Activated CD4-positive, alpha-beta T cell treated with anti-CD3 and anti-CD28 coated beads, Interleukin-2, Interleukin-6, amounts not matched to agents 100 ng/mL and 50 ng/mL, durations not matched to agents 16 hours and 8 hours (primary cell): ENCODE results near the gene SPDYE18.
"Not testable (repeated sequence)": the region's sequence is repeated elsewhere in the genome, so short reads cannot be mapped to it uniquely, and the experiment has no call there.

ENCODE experiments used
- DNase-seq: peaks from one replicate; pipeline ENCODE4 v3.0.0-alpha.2; 2020

SPDYE18 gene, protein sequence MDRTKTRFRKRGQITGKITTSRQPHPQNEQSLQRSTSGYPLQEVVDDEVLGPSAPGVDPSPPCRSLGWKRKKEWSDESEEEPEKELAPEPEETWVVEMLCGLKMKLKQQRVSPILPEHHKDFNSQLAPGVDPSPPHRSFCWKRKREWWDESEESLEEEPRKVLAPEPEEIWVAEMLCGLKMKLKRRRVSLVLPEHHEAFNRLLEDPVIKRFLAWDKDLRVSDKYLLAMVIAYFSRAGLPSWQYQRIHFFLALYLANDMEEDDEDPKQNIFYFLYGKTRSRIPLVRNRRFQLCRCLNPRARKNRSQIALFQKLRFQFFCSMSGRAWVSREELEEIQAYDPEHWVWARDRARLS

DNA sequence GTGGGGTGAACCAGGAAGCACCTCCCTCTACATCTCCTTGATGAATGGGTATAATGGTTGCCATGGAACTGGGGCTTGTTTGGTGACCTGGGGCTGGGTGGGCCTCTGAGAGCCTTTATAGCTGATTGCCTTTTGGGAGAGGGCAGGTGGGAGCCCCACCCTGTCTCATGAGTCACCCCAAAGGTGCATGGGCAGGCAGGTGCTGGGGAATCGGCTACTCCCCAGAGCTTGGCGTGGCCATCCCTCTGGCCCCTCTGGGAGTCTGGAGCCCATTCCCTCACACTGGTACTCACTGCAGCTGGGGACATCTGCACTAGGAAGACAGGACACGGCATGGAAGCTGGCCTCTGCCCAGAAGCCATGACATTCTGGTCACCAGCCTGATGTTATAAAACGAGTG, at the start of gene SPDYE18:
TSS of gene SPDYE18 (minus strand) at position 2 of the 400 bp plus-strand sequence. CDS start 2,046 bp downstream, outside the sequence.
- not testable (repeated sequence) for DNase-seq

- DNase-seq: not testable (repeated sequence)
Observed at GRCh38 chr7:77108362-77108761, 46.0 kb upstream of the SPDYE18 start.

DNA sequence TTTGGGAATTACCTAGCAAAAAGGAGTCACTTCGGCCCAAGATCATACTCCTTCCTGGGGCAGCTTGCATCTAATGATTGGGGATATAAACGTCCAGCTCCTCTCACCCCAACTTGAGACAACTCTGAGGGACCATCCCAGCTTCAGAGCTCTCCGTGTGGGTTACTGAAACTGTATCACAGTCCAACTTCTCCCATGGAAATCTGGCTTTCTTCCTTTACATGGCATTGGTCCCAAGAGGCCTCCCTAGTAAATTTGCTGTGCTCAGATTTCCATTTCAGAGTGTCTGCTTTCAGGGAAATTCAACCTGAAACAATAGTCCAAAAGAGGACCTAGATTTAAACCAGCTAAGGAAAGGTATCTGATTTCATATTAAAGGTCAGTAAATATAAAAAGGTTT, 45.3 kb upstream of the SPDYE18 start:
- DNase-seq: not testable (repeated sequence)

- not testable (repeated sequence) for DNase-seq
Observed at GRCh38 chr7:77105904-77106303, 43.5 kb upstream of the SPDYE18 start.

GRCh38 chr7:77102671-77103070, 40.3 kb upstream of the SPDYE18 start:
- DNase-seq: not testable (repeated sequence)

- DNase-seq: not testable (repeated sequence)
Observed at GRCh38 chr7:77101187-77101586, 38.8 kb upstream of the SPDYE18 start.

GRCh38 chr7:77100501-77100900, 38.1 kb upstream of the SPDYE18 start:
- DNase-seq: not testable (repeated sequence)

- not testable (repeated sequence) for DNase-seq
Observed at GRCh38 chr7:77092301-77092700, 29.9 kb upstream of the SPDYE18 start.

GRCh38 chr7:77082192-77082591, 19.8 kb upstream of the SPDYE18 start:
- not testable (repeated sequence) for DNase-seq

DNA sequence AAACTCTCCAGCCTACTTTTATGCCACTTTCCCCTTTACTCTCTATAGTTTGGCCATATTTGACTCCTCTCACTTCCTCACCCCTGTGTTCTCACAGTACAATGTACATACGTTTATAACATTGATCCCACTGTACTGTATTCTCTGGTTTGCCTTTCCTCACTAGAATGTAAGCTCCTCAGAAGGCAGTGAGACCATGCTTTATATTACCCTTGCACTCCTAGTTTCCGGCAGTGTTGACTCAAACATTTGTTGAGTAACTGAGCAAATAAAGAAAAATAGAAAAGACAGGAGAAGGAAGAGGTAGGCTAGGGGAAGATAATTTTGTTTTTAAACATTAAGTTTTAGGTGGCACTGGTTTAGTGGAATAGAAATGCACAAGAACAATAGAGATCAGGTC, 17.9 kb upstream of the SPDYE18 start:
- DNase-seq: not testable (repeated sequence)

- DNase-seq: not testable (repeated sequence)
Observed at GRCh38 chr7:77079624-77080023, 17.3 kb upstream of the SPDYE18 start.

DNA sequence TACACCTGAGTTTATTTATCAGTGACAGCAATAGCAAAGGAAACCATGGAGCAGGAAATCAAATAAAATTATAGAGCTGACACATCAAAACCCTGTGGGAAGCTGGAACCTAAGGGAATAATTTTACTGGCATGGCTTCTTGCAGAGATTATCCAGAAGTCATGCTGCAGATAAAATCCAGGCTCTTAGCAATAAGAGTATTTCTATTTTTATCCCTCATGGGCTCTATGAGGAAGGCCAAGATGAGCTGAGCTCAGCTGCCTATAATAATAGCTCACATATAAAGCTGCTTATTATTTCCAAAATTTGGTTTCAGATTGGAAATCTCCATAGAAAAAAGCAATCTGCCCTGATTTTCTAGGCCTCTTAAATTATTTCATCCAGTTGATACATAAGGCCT, 16.8 kb upstream of the SPDYE18 start:
- not testable (repeated sequence) for DNase-seq

- not testable (repeated sequence) for DNase-seq
Observed at GRCh38 chr7:77077060-77077459, 14.7 kb upstream of the SPDYE18 start.

- not testable (repeated sequence) for DNase-seq
Observed at GRCh38 chr7:77074786-77075396, 12.5 kb upstream of the SPDYE18 start.

DNA sequence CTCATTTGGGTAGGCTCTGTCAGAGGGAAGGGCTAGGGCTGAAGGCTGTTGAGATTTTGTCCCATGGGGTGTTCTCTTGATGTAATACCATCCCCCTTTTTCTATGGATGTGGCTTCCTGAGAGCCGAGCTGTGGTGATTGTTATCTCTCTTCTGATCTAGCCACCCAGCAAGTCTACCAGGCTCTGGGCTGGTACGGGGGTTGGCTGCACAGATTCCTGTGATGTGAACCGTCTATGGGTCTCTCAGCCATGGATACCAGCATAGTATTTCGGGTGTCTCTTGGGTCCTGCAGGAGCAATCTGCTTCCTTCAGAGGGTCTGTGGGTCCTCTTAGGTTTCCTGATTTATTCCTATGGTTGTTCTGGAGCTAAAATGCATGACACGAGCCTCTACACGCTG, 8.8 kb upstream of the SPDYE18 start:
- not testable (repeated sequence) for DNase-seq

- not testable (repeated sequence) for DNase-seq
Observed at GRCh38 chr7:77065869-77066268, 3.5 kb upstream of the SPDYE18 start.

- not testable (repeated sequence) for DNase-seq
Observed at GRCh38 chr7:77063732-77064131, 1.4 kb upstream of the SPDYE18 start.

- DNase-seq: not testable (repeated sequence)
Observed at GRCh38 chr7:77032261-77032660, 30.1 kb downstream of the SPDYE18 start, which contains the start of gene SPDYE17. TSS of gene SPDYE17 (minus strand) at chr7:77032361. CDS start at chr7:77030570, 1,791 bp downstream.

- not testable (repeated sequence) for DNase-seq
Observed at GRCh38 chr7:77026349-77026748, 36.0 kb downstream of the SPDYE18 start.

- not testable (repeated sequence) for DNase-seq
Observed at GRCh38 chr7:77010074-77010680, 52.2 kb downstream of the SPDYE18 start.

GRCh38 chr7:77008000-77008399, 54.4 kb downstream of the SPDYE18 start:
- DNase-seq: not testable (repeated sequence)

DNA sequence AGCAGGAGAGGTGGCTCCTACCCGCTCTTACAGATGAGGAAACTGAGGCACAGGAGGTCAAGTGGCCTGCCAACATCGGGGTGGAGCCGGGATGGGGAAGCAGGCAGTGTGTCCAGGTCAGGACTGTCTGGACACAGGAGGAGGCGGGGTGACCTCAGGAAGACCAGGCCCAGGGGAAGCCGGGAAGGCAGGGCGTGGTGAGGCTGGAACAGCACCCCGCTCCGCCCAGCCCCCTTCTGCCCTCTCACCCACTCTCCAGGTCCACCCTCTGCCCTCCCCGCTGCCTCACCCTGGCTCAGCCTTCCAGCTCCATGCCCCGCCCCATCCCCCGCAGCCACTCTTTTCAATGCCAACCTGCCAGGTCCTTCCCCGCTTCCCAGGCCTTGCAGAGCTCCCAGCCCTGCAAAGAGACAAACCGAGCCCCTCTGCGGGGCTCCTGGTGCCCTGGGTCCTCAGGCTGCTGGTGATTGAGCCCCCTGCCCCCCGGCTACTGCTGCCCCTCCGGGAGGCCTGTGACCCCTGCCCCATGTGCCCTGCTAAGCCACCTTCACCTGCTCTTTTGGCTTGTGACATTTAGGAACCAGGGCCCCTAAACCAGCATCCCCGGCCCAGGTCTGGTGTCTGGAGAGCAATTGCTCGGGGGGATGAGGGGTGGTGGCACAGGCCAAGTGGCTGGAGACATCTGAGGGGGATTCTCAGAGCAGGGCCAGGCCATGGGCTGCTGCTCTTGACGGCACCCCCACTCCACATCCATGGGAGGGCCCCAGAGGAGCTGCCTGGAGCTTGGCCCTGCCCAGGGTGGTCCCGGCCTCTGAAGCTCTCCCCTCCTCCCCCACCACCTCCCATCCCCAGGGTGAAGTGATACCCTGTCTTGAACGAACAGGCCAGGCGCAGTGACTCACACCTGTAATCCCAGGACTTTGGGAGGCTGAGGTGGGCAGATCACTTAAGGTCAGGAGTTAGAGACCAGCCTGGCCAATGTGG, 55.9 kb downstream of the SPDYE18 start:
- DNase-seq: not testable (repeated sequence)
